GM12878 (cell line): ENCODE data around the gene SEC24C. TPM values are rescaled to one million over a fixed set of nuclear protein-coding genes. Genes with fewer than 3 reads are reported as not detected.

ENCODE experiments used
- ATAC-seq: fragments of 200-7000 bp; cut with Tn5 transposase; 3 replicates; pipeline ENCODE4 v1.9.1; 2020; ENCODE audit warnings: mild to moderate bottlenecking, moderate library complexity
- BruUV-seq: library from RNA; stranded (reverse); fragments of 400-500 nt; replicated peaks from 2 replicates; lab custom pipeline; 2021; lab: Mats Ljungman, UMichigan
- CTCF ChIA-PET: fragments of 300-600 bp; sonication (Branson Sonifier 250); formaldehyde crosslinking; extraction: SDS; loops from one replicate; lab custom pipeline; 2021; ENCODE audit warnings: inconsistent platforms; lab: Yijun Ruan, JAX
- POLR2A ChIA-PET: fragments of 350-600 bp; formaldehyde crosslinking; extraction: SDS; loops from one replicate; lab custom pipeline; 2021; ENCODE audit warnings: inconsistent platforms; lab: Charles Lee
- RAD21 ChIA-PET: fragments of 300-600 bp; sonication (Branson Sonifier 250); formaldehyde crosslinking; loops from one replicate; lab custom pipeline; 2023; ENCODE audit warnings: antibody characterized with exemption; ENCODE audit not compliant: unreplicated experiment; lab: Charles Lee
- SMC1A ChIA-PET: fragments of 300-600 bp; sonication (Branson Sonifier 250); formaldehyde crosslinking; loops from one replicate; lab custom pipeline; 2023; ENCODE audit not compliant: unreplicated experiment, uncharacterized antibody; lab: Charles Lee
- DNase-seq: peaks from one replicate; pipeline ENCODE4 v3.0.0-alpha.2; 2011; ENCODE audit warnings: low read depth, low spot score
- FAIRE-seq: peaks from 3 replicates; lab custom pipeline; 2011; peaks lifted over from hg19 to GRCh38; lab: Jason Lieb, UNC
- H2AFZ ChIP-seq: 2 replicates; pipeline ENCODE4 v1.6.0; 2011; ENCODE audit warnings: low read depth, low read length, control low read depth; ENCODE audit not compliant: control insufficient read depth
- H3K27ac ChIP-seq: 2 replicates; pipeline ENCODE4 v1.5.1; 2011; ENCODE audit warnings: control low read depth; ENCODE audit not compliant: control insufficient read depth, insufficient read depth
- H3K27me3 ChIP-seq, 2 experiments: replicated peaks in 1 of 2; 2 replicates each; pipeline versions ENCODE4 v1.6.0 to v1.6.1; 2011; ENCODE audit warnings: low read length in 1 of 2; ENCODE audit not compliant: control insufficient read depth in 2 of 2, insufficient read depth in 2 of 2
- H3K36me3 ChIP-seq, 2 experiments: 2 replicates each; pipeline ENCODE4 v1.5.1; 2011; ENCODE audit warnings: low read length in 1 of 2; ENCODE audit not compliant: control insufficient read depth in 2 of 2, insufficient read depth in 2 of 2
- H3K4me1 ChIP-seq: 2 replicates; pipeline ENCODE4 v1.6.1; 2011; ENCODE audit warnings: mild to moderate bottlenecking, low read length, moderate library complexity, mixed read lengths; ENCODE audit not compliant: control insufficient read depth, insufficient read depth
- H3K4me2 ChIP-seq: 2 replicates; pipeline ENCODE4 v1.6.0; 2011; ENCODE audit warnings: control low read depth; ENCODE audit not compliant: control insufficient read depth, insufficient read depth
- H3K4me3 ChIP-seq: fragments of 200-600 bp; sonication (generic); 2 replicates; pipeline ENCODE4 v1.5.1; 2016
- H3K79me2 ChIP-seq: 2 replicates; pipeline ENCODE4 v1.6.0; 2011; ENCODE audit warnings: low read length; ENCODE audit not compliant: control insufficient read depth, insufficient read depth
- H3K9ac ChIP-seq: 2 replicates; pipeline ENCODE4 v1.8.0; 2011; ENCODE audit warnings: low read length, control low read depth, mixed read lengths; ENCODE audit not compliant: control insufficient read depth, insufficient read depth
- H3K9me3 ChIP-seq: replicated peaks from 3 replicates; pipeline ENCODE4 v1.5.1; 2011; ENCODE audit warnings: mild to moderate bottlenecking, low read length; ENCODE audit not compliant: control insufficient read depth, insufficient read depth
- H4K20me1 ChIP-seq: 2 replicates; pipeline ENCODE4 v1.6.0; 2011; ENCODE audit not compliant: control insufficient read depth, insufficient read depth
- CHD2 ChIP-seq: IDR thresholded peaks from 2 replicates; pipeline ENCODE4 v1.6.1; 2011; ENCODE audit warnings: low read depth, low read length, improper control_type of control experiment, borderline replicate concordance
- EP300 ChIP-seq, 2 experiments: fragments of 150-350 bp in 1 of 2; IDR thresholded peaks; 2 replicates each; pipeline ENCODE4 v1.6.1; 2011 to 2012; ENCODE audit warnings: low read depth in 2 of 2, low read length in 2 of 2, borderline replicate concordance in 1 of 2, improper control_type of control experiment in 1 of 2, inconsistent platforms in 1 of 2; ENCODE audit not compliant: control insufficient read depth in 1 of 2
- IKZF2 ChIP-seq, 2 experiments: fragments of 450-650 bp; IDR thresholded peaks; 2 replicates each; pipeline ENCODE4 v1.6.1; 2017; ENCODE audit warnings: mild to moderate bottlenecking in 2 of 2, moderate library complexity in 2 of 2
- JUNB ChIP-seq: IDR thresholded peaks from 2 replicates; pipeline ENCODE4 v1.6.1; 2016; ENCODE audit warnings: antibody characterized with exemption, mild to moderate bottlenecking
- KLF5 ChIP-seq: fragments of 450-650 bp; IDR thresholded peaks from 2 replicates; pipeline ENCODE4 v1.6.1; 2014; ENCODE audit warnings: mild to moderate bottlenecking; ENCODE audit not compliant: partially characterized antibody
- REST ChIP-seq: IDR thresholded peaks from 2 replicates; pipeline ENCODE4 v1.6.1; 2012; ENCODE audit warnings: mild to moderate bottlenecking, low read depth, low read length
- ZBTB40 ChIP-seq: fragments of 450-650 bp; IDR thresholded peaks from 2 replicates; pipeline ENCODE4 v1.6.1; 2016; ENCODE audit warnings: mild to moderate bottlenecking, moderate library complexity, borderline replicate concordance
- WGBS: methylation state at CpG from one replicate; pipeline ENCODE4 v1.1.6; 2016; ENCODE audit warnings: low lambda C conversion rate; ENCODE audit not compliant: insufficient replicate concordance, insufficient coverage; ENCODE audit errors: missing lambda C conversion rate; 5-methylcytosine and 5-hydroxymethylcytosine counted together
- in situ Hi-C: fragments of 300-500 bp; cut with MboI; formaldehyde crosslinking; loops from 9 replicates; pipeline ENCODE4 v1.14.3; 2018; ENCODE audit warnings: mixed read lengths
- intact Hi-C: fragments of 100-400 bp; cut with micrococcal nuclease; formaldehyde crosslinking; loops from one replicate; pipeline ENCODE4 v1.14.2; 2022; ENCODE audit not compliant: unreplicated experiment
- polyA plus RNA-seq, 11 experiments: library from polyadenylated mRNA; depleted of rRNA in 4 of 11; unstranded in 6 of 11; stranded (reverse) in 5 of 11; fragments of >200 nt; fragmentation: Nextera tagmentation in 4 of 11; fragmentation: Illumina TruSeq in 1 of 11; extraction: Ambion mirVana in 4 of 11; extraction: Trizol in 1 of 11; gene quantifications; 1 replicate in 1 of 11; 2 replicates in 10 of 11; pipeline versions ENCODE4 v1.2.1 to v1.2.3, GENCODE V29; 2011 to 2016; ENCODE audit warnings: inconsistent platforms in 2 of 11, missing spikeins in 2 of 11, low read depth in 1 of 11
- total RNA-seq, 4 experiments: library from RNA; depleted of rRNA in 3 of 4; stranded (reverse); fragments of >200 nt in 3 of 4; fragmentation: Illumina TruSeq in 1 of 4; extraction: Trizol in 1 of 4; gene quantifications; 2 replicates each; pipeline versions ENCODE4 v1.2.1 to v1.2.3, GENCODE V29; 2013 to 2021

SEC24C gene
- total and polyA plus RNA-seq, 10 of the 15 experiments (the other 5 are each of a cell fraction or from before 2014, with no cell fraction given) = 12.7 to 117 (median 73.8) TPM

GRCh38 chr10:73814276-73814895 is 70.2 kb downstream of the SEC24C start:
- ATAC-seq (no peak), DNase-seq (no peak), FAIRE-seq (no peak)
- H3K36me3 ChIP-seq = peaks cover 4 to 6% of the 10 kb centered on the region in 2 experiments
- TF ChIP-seq IKZF2 (IDR thresholded peaks at IDR 0.05) (no peak), REST (no peak), CHD2 (no peak), ZBTB40 (no peak), JUNB (no peak), EP300 (IDR thresholded peaks at IDR 0.05; ENCODE audit: borderline replicate concordance in 1 of 2, control insufficient read depth in 1 of 2, low read depth in 2 of 2, low read length in 2 of 2) (no peak), KLF5 (no peak)
- H4K20me1 ChIP-seq = no peaks in the 10 kb centered on the region
- peaks cover 6% of the 10 kb centered on the region; the same call in 1 of the 2 replicates for H3K4me1 ChIP-seq
- ChIA-PET SMC1A (no interaction called here), CTCF (interaction anchor here (1.0 to 2.5 kb wide), 2 partner anchors 13 to 42 kb away, joined by 4 to 9 read pairs; a partner anchor contains a TSS), RAD21 (no interaction called here), POLR2A (interaction anchor here (1.2 kb wide), 2 partner anchors 10 to 27 kb away, joined by 4 read pairs; no protein-coding TSS in a partner anchor)
- H3K4me3 ChIP-seq = no peak overlapping the region
- H3K4me2 ChIP-seq = no peak overlapping the region
- H3K9ac ChIP-seq = no peak overlapping the region
- peaks cover 17% of the 10 kb centered on the region for H3K79me2 ChIP-seq
- WGBS = 79% methylated on average over 13 of the region's 13 CpGs
- intact Hi-C loops = loop anchor here (5.0 kb wide), 1 partner anchor 42 kb away; a partner anchor contains a TSS
- no peaks in the 10 kb centered on the region for H3K27me3 ChIP-seq
- no peaks in the 10 kb centered on the region for H3K9me3 ChIP-seq
- H3K27ac ChIP-seq = no peak overlapping the region
- in situ Hi-C loops = no loop called here
- no TSS peak for BruUV-seq
- no peak overlapping the region for H2AFZ ChIP-seq
